GM23248 (cell line): ENCODE data around the gene ISG20L2. TPM values are rescaled to one million over a fixed set of nuclear protein-coding genes. Genes with fewer than 3 reads are reported as not detected.
A peak's percentile ranks its signal among the peaks of the same experiment; 100 is the strongest.

Source experiments
- DNase-seq: peaks from one replicate; pipeline ENCODE4 v3.0.0-alpha.2; 2015
- H2AFZ ChIP-seq: fragments of 200-600 bp; sonication (generic); 2 replicates; pipeline ENCODE4 v1.6.1; 2016; ENCODE audit warnings: antibody characterized with exemption
- H3F3A ChIP-seq: fragments of 200-600 bp; sonication (generic); 2 replicates; pipeline ENCODE4 v1.6.1; 2016; ENCODE audit warnings: mild to moderate bottlenecking, antibody characterized with exemption, mixed run types; ENCODE audit not compliant: insufficient read depth
- H3K27ac ChIP-seq: fragments of 200-600 bp; sonication (generic); 2 replicates; pipeline ENCODE4 v1.5.1; 2016; ENCODE audit warnings: mild to moderate bottlenecking
- H3K27me3 ChIP-seq: fragments of 200-600 bp; sonication (generic); replicated peaks from 2 replicates; pipeline ENCODE4 v1.6.1; 2016; ENCODE audit warnings: mild to moderate bottlenecking; ENCODE audit not compliant: insufficient read depth
- H3K36me3 ChIP-seq: fragments of 200-600 bp; sonication (generic); 2 replicates; pipeline ENCODE4 v1.6.1; 2016; ENCODE audit warnings: low read depth, mild to moderate bottlenecking
- H3K4me1 ChIP-seq: fragments of 200-600 bp; sonication (generic); 2 replicates; pipeline ENCODE4 v1.6.1; 2016; ENCODE audit warnings: mild to moderate bottlenecking; ENCODE audit not compliant: insufficient read depth
- H3K4me2 ChIP-seq: fragments of 200-600 bp; sonication (generic); one replicate; pipeline ENCODE4 v1.6.1; 2016; ENCODE audit warnings: mild to moderate bottlenecking; ENCODE audit not compliant: unreplicated experiment
- H3K4me3 ChIP-seq: fragments of 200-600 bp; sonication (generic); 2 replicates; pipeline ENCODE4 v1.5.1; 2016; ENCODE audit warnings: mild to moderate bottlenecking
- H3K79me2 ChIP-seq: fragments of 200-600 bp; sonication (generic); 2 replicates; pipeline ENCODE4 v1.6.1; 2016; ENCODE audit warnings: mild to moderate bottlenecking; ENCODE audit not compliant: insufficient read depth
- H3K9ac ChIP-seq: fragments of 200-600 bp; sonication (generic); 2 replicates; pipeline ENCODE4 v1.6.1; 2016; ENCODE audit warnings: mild to moderate bottlenecking
- H3K9me2 ChIP-seq: fragments of 200-600 bp; sonication (generic); 2 replicates; pipeline ENCODE4 v1.6.1; 2016; ENCODE audit warnings: mixed run types, mild to moderate bottlenecking, moderate library complexity; ENCODE audit not compliant: insufficient read depth
- H3K9me3 ChIP-seq: fragments of 200-600 bp; sonication (generic); one replicate; pipeline ENCODE4 v1.6.1; 2017; ENCODE audit warnings: low read depth
- H4K20me1 ChIP-seq: fragments of 200-600 bp; sonication (generic); 2 replicates; pipeline ENCODE4 v1.6.0; 2016; ENCODE audit not compliant: insufficient read depth
- EZH2 ChIP-seq: fragments of 200-600 bp; sonication (generic); IDR thresholded peaks from 2 replicates; pipeline ENCODE4 v1.6.1; 2018; ENCODE audit warnings: antibody characterized with exemption, mild to moderate bottlenecking; ENCODE audit not compliant: insufficient read depth, poor library complexity, severe bottlenecking
- EZH2phosphoT487 ChIP-seq: fragments of 200-600 bp; sonication (generic); IDR thresholded peaks from 2 replicates; pipeline ENCODE4 v1.6.1; 2018; ENCODE audit warnings: antibody characterized with exemption, moderate library complexity, mild to moderate bottlenecking, low read depth; ENCODE audit not compliant: insufficient read depth
- WGBS, 2 experiments: methylation state at CpG; one replicate each; pipeline ENCODE4 v1.1.6; 2015 to 2017; ENCODE audit warnings: low lambda C conversion rate in 2 of 2, low coverage in 1 of 2; ENCODE audit errors: missing lambda C conversion rate in 2 of 2; 5-methylcytosine and 5-hydroxymethylcytosine counted together
- in situ Hi-C: fragments of 300-500 bp; cut with MboI; formaldehyde crosslinking; loops from 2 replicates; pipeline ENCODE4 v1.15.0; 2020
- polyA plus RNA-seq: library from polyadenylated mRNA; unstranded; fragments of >200 nt; fragmentation: Nextera tagmentation; extraction: Ambion mirVana; gene quantifications from 2 replicates; pipeline ENCODE4 v1.2.1, GENCODE V29; 2016
- total RNA-seq: library from RNA; depleted of rRNA; stranded (reverse); fragments of >200 nt; shearing (Covaris generic); gene quantifications from 2 replicates; pipeline ENCODE4 v1.2.3, GENCODE V29; 2014

Gene ISG20L2
- total and polyA plus RNA-seq, 2 experiments from 2014 or later, result 10.4 to 17.8 TPM

DNA sequence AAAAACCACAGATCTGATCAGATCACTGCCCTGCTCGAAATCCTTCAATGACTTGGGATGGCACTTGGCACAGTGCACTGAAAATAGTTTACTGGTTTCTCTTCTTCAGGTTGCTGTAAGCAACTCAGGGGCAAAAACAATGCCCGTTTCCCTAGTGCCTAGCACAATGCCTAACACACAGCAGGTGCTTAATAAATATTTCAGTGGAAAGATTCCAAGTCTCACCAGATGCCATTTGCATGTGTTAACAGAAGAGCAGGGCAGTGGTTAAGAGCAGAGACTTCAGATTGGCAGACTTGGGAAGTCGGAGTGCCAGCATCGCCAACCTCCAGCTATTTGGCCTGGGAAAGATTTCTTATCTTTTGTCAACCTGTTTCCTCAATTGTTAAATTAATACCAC lies 11.2 kb downstream of the ISG20L2 start:
- Histone ChIP-seq H3K4me3 (no peak overlapping the region), H3K9me2 (no peaks in the 10 kb centered on the region), H3K27me3 (no peaks in the 10 kb centered on the region), H3K9me3 (no peaks in the 10 kb centered on the region), H3K9ac (no peak overlapping the region), H2AFZ (no peak overlapping the region), H3K79me2 (peaks cover 11% of the 10 kb centered on the region), H3K4me1 (peaks cover 16% of the 10 kb centered on the region), H3K4me2 (no peak overlapping the region), H3K36me3 (0 out of 2 replicates have a peak, but pooled peaks cover 8% of the 10 kb centered on the region), H3F3A (peaks cover 12% of the 10 kb centered on the region; the same call in 1 of the 2 replicates), H4K20me1 (no peaks in the 10 kb centered on the region), H3K27ac (no peak overlapping the region)
- in situ Hi-C loops, result loop anchor here (5.0 kb wide), 1 partner anchor 150 kb away; no protein-coding TSS in a partner anchor
- TF ChIP-seq EZH2 (no peak), EZH2phosphoT487 (no peak)
- WGBS, 2 experiments, result 92 to 93% methylated on average over 4 of the region's 4 CpGs
- no peak for DNase-seq

DNA sequence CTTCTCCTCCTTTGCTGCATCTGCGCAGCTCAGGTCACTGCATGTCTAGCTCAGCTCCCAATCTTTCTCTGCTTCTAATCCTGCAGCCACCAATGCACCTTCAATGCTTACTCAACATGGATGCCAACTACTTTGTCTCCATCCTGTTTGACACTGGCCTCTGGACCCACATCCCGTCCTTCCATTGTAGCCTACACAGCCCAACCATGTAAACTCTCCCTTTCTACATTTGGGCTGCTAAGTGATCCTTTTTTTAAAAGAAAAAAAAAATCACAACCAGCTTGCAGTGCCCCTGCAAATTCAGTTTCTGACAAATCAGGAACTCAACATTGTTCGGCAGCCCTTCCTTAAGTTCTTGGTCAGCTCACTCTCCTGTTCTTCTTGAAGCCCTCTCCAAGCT lies 13.7 kb downstream of the ISG20L2 start:
- H3K27me3 ChIP-seq, result no peaks in the 10 kb centered on the region

DNA sequence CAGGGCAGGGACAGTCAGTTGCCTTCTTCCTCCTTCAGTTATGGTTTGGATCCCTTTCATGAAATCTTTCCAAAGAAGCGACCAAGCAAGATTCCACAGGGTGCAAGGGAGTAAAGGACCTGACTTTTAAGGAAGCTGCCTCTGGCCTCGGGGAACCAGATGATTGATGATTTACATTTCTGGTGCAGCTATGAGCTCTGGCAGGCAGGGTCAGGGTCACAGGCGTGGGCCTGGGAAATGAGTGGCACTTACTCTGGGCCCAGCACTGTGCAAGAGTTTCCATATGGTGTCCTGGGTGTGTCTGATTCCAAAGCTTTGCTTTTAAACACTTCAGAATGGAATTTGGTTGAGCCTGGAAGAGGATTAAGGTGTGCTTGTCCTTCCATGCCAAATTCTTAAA lies 15.9 kb downstream of the ISG20L2 start:
- TF ChIP-seq EZH2 (no peak), EZH2phosphoT487 (no peak)
- H3K4me3 ChIP-seq, result no peak overlapping the region
- peak overlapping the region; percentile 27; the same call in 1 of the 2 replicates for H3K27ac ChIP-seq
- H3K9ac ChIP-seq, result no peak overlapping the region
- H3K79me2 ChIP-seq, result no peaks in the 10 kb centered on the region
- H3K4me2 ChIP-seq, result no peak overlapping the region
- H3K4me1 ChIP-seq, result peaks cover 63% of the 10 kb centered on the region
- H4K20me1 ChIP-seq, result no peaks in the 10 kb centered on the region
- H3K9me2 ChIP-seq, result no peaks in the 10 kb centered on the region
- in situ Hi-C loops, result no loop called here
- H3F3A ChIP-seq, result peaks cover 38% of the 10 kb centered on the region
- no peaks in the 10 kb centered on the region for H3K27me3 ChIP-seq
- 42 to 47% methylated on average over 3 of the region's 3 CpGs for WGBS, 2 experiments
- H3K36me3 ChIP-seq, result no peaks in the 10 kb centered on the region
- DNase-seq, result peak; percentile 24
- no peak overlapping the region for H2AFZ ChIP-seq
- no peaks in the 10 kb centered on the region for H3K9me3 ChIP-seq

More for the DNA sequence above, 13.7 kb downstream of the ISG20L2 start:
- no peak for DNase-seq
- in situ Hi-C loops, result loop anchor here (5.0 kb wide), 1 partner anchor 152 kb away; no protein-coding TSS in a partner anchor
- H3K9me3 ChIP-seq, result no peaks in the 10 kb centered on the region
- no peak overlapping the region for H2AFZ ChIP-seq
- H3K9me2 ChIP-seq, result no peaks in the 10 kb centered on the region
- no peak overlapping the region for H3K4me3 ChIP-seq
- no peaks in the 10 kb centered on the region for H4K20me1 ChIP-seq
- no peak overlapping the region for H3K4me2 ChIP-seq
- H3K4me1 ChIP-seq, result peaks cover 41% of the 10 kb centered on the region
- WGBS, 2 experiments, result 79 to 82% methylated on average over 3 of the region's 3 CpGs
- H3K36me3 ChIP-seq, result no peaks in the 10 kb centered on the region
- H3K27ac ChIP-seq, result no peak overlapping the region
- H3K9ac ChIP-seq, result no peak overlapping the region
- TF ChIP-seq EZH2phosphoT487 (no peak), EZH2 (no peak)
- H3F3A ChIP-seq, result peaks cover 20% of the 10 kb centered on the region
- H3K79me2 ChIP-seq, result no peaks in the 10 kb centered on the region

DNA sequence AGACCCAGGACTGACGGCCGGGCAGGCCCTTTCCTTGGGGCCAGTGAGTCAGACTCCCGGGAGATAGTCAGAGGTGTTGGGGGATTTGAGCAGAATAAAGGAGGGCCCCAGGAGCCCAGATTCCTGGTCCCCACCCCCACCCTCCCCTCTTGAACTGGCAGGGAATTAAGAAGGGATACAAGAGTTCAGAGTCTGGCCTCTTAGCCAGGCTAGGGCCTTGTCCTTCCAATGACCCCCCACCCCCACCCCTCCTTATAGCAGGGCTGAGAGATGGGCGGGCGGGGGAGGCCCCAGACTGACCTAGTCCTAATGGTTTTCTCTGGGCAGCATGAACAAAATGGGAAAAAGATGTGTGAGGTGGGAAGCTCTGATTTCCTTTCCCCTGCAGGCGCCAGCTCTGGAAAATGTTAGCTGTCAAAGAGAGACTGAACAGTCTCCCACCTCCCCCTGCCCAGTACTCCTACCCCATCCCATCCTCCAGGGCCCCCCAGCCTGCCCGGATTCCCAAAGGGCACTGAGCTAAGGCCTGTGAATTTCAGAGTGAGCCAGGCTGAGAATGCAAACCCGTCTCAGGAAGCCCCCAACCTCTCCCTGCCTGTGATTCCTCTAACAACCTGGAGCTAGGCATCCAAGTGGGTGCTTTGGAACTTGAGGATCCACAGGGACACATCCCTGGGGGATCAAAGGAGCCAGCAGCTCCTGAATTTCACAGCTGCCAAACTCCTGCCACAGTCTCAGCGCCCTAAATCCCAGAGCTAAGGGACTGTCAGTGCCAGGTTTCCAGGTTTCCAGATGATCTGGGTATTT lies 17.4 kb downstream of the ISG20L2 start:
- WGBS, 2 experiments, result 35 to 57% methylated on average over 6 to 9 of the region's 9 CpGs
- Histone ChIP-seq H3K4me1 (peaks cover 77% of the 10 kb centered on the region), H3K4me2 (no peak overlapping the region)

More for the DNA sequence above, 17.4 kb downstream of the ISG20L2 start:
- no peak overlapping the region for H2AFZ ChIP-seq
- H3K27me3 ChIP-seq, result no peaks in the 10 kb centered on the region
- peaks cover 41% of the 10 kb centered on the region for H3F3A ChIP-seq
- TF ChIP-seq EZH2 (no peak), EZH2phosphoT487 (no peak)
- no peaks in the 10 kb centered on the region for H3K79me2 ChIP-seq
- no peaks in the 10 kb centered on the region for H3K36me3 ChIP-seq
- H3K9me2 ChIP-seq, result no peaks in the 10 kb centered on the region
- no peaks in the 10 kb centered on the region for H3K9me3 ChIP-seq
- no peaks in the 10 kb centered on the region for H4K20me1 ChIP-seq
- H3K9ac ChIP-seq, result no peak overlapping the region
- no peak overlapping the region for H3K27ac ChIP-seq
- peak; percentile 51 for DNase-seq
- in situ Hi-C loops, result no loop called here
- H3K4me3 ChIP-seq, result no peak overlapping the region
